ENCODE measurements around the gene WDR7. TPM values are rescaled to one million over a fixed set of nuclear protein-coding genes. Genes with fewer than 3 reads are reported as not detected.

Gene WDR7
- total RNA-seq, 1 donor from 2014 or later: 29.3 TPM

GRCh38 chr18:57075716-57076400 is 424.7 kb downstream of the WDR7 start:
- no peaks in the 10 kb centered on the region for H3K36me3 ChIP-seq
- TF ChIP-seq, protein P1, sequence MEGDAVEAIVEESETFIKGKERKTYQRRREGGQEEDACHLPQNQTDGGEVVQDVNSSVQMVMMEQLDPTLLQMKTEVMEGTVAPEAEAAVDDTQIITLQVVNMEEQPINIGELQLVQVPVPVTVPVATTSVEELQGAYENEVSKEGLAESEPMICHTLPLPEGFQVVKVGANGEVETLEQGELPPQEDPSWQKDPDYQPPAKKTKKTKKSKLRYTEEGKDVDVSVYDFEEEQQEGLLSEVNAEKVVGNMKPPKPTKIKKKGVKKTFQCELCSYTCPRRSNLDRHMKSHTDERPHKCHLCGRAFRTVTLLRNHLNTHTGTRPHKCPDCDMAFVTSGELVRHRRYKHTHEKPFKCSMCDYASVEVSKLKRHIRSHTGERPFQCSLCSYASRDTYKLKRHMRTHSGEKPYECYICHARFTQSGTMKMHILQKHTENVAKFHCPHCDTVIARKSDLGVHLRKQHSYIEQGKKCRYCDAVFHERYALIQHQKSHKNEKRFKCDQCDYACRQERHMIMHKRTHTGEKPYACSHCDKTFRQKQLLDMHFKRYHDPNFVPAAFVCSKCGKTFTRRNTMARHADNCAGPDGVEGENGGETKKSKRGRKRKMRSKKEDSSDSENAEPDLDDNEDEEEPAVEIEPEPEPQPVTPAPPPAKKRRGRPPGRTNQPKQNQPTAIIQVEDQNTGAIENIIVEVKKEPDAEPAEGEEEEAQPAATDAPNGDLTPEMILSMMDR (IDR thresholded peaks at IDR 0.05; ENCODE audit: borderline replicate concordance): no peak
- H3K9me3 ChIP-seq (replicated peaks): no peaks in the 10 kb centered on the region
- H3K27me3 ChIP-seq (ENCODE audit: low read depth): peaks cover 62% of the 10 kb centered on the region
- no peak overlapping the region for H3K27ac ChIP-seq (replicated peaks)
- no peaks in the 10 kb centered on the region for H3K4me1 ChIP-seq
- H3K4me3 ChIP-seq: no peak overlapping the region
- intact Hi-C loops (cut with micrococcal nuclease): no loop called here
- no peak for DNase-seq

GRCh38 chr18:57077005-57077765 is 426.0 kb downstream of the WDR7 start:
- Histone ChIP-seq H3K4me1 (no peaks in the 10 kb centered on the region), H3K27me3 (ENCODE audit: low read depth) (peaks cover 68% of the 10 kb centered on the region), H3K4me3 (no peak overlapping the region), H3K9me3 (replicated peaks) (no peaks in the 10 kb centered on the region), H3K36me3 (no peaks in the 10 kb centered on the region), H3K27ac (replicated peaks) (no peak overlapping the region)
- intact Hi-C loops (cut with micrococcal nuclease): no loop called here
- DNase-seq: no peak
- TF ChIP-seq, protein P1 (IDR thresholded peaks at IDR 0.05; ENCODE audit: borderline replicate concordance): no peak

DNA sequence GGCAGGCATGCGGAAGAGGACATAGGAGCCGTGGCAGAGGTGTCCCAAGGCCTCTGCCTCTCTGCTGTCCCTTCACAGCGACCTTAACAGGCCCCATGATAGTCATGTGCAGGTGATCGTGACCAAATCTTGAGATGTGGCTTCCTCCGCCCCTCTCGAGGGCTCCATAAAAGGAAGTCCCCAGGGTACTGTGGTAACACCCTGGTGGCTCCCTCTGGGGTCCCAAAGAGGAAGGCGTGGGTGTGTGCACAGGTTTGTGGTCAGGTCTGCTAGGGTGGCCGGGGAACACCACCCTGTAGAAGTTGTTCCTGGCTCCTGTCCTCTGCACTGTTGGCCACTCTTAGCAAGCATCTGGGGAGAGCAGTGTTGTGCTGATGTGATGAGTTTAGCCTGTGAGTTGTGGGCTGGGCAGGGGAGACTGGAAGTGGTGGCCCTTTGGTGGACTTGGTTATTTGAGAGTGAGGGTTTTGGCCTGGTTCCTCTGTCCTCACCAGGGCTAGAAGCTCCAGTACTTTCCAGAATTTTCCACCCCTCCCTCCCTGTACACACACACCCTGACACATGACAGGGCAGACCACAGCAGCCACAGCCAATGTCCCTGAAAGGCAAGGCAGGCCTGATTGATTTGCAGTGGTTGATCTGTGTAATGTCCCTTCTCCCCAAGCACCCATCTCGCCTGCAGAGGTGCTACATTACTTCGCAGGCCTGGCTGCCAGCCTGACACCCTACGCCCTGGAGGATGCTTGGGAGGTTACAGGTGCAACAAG is 426.8 kb downstream of the WDR7 start:
- no peak for DNase-seq
- peaks cover 68% of the 10 kb centered on the region for H3K27me3 ChIP-seq (ENCODE audit: low read depth)
- no peaks in the 10 kb centered on the region for H3K4me1 ChIP-seq
- intact Hi-C loops (cut with micrococcal nuclease): no loop called here
- TF ChIP-seq, protein P1 (IDR thresholded peaks at IDR 0.05; ENCODE audit: borderline replicate concordance): no peak
- H3K27ac ChIP-seq (replicated peaks): no peak overlapping the region
- H3K9me3 ChIP-seq (replicated peaks): peaks cover 5% of the 10 kb centered on the region
- no peak overlapping the region for H3K4me3 ChIP-seq
- no peaks in the 10 kb centered on the region for H3K36me3 ChIP-seq

DNA sequence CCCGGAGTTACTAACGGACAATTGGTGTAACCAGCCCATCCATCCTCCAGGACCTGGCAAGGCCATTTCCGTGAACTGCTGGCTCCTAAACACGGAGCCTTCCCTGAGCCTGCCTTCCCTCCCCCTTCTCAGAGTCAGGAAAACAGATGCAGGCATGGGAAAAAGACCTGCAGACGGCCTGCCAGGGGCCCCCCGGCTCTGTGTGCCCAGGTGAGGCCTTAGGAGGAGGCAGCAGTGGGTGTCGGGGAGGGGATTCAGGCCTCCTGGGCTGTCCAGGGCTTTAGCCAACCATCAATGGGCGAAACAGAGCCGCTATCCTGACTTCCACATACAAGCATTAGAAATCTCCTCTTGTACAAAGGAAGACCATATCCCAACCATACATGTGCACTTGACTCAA is 427.5 kb downstream of the WDR7 start:
- no peaks in the 10 kb centered on the region for H3K4me1 ChIP-seq
- TF ChIP-seq, protein P1 (IDR thresholded peaks at IDR 0.05; ENCODE audit: borderline replicate concordance): no peak
- peaks cover 69% of the 10 kb centered on the region for H3K27me3 ChIP-seq (ENCODE audit: low read depth)
- H3K4me3 ChIP-seq: no peak overlapping the region
- H3K9me3 ChIP-seq (replicated peaks): peaks cover 10% of the 10 kb centered on the region
- no peak overlapping the region for H3K27ac ChIP-seq (replicated peaks)
- intact Hi-C loops (cut with micrococcal nuclease): no loop called here
- no peak for DNase-seq
- no peaks in the 10 kb centered on the region for H3K36me3 ChIP-seq

- no peak overlapping the region for H3K27ac ChIP-seq (replicated peaks)
- intact Hi-C loops (cut with micrococcal nuclease): no loop called here
- no peak for DNase-seq
Observed at GRCh38 chr18:57080479-57080878, 429.3 kb downstream of the WDR7 start.

More at GRCh38 chr18:57080479-57080878, 429.3 kb downstream of the WDR7 start:
- Histone ChIP-seq H3K4me3 (no peak overlapping the region), H3K4me1 (no peaks in the 10 kb centered on the region), H3K9me3 (replicated peaks) (peaks cover 10% of the 10 kb centered on the region), H3K36me3 (no peaks in the 10 kb centered on the region), H3K27me3 (ENCODE audit: low read depth) (peaks cover 68% of the 10 kb centered on the region)
- TF ChIP-seq, protein P1 (IDR thresholded peaks at IDR 0.05; ENCODE audit: borderline replicate concordance): no peak

Measured in left ventricle myocardium inferior (tissue), 1 donor.